ENCODE data around the gene PPP1R14C.
A peak's percentile ranks its signal among the peaks of the same experiment; 100 is the strongest.

PPP1R14C gene

DNA sequence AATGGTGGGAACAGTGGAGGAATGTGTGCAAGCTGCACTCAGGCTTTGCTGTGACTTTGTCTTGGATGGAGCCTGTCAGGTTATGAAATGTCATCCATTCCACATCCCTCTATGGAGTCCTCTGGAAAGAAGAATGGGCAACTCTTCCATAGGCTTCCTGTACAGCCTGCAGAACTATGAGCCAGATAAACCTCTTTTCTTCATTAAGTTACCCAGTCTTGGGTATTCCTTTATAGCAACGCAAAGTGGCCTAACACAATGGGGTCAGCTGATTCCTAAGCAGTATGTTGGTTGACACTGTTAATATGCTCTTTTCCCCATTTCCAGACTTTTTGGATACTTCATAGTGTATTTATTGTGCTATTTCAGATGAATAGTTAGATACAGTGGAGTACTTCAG lies 150.2 kb downstream of the PPP1R14C start:
- H3K27ac ChIP-seq: no peak overlapping the region
- POLR2A ChIA-PET (ENCODE audit: low non-redundant PET): no interaction called here
- TF ChIP-seq, protein P1, sequence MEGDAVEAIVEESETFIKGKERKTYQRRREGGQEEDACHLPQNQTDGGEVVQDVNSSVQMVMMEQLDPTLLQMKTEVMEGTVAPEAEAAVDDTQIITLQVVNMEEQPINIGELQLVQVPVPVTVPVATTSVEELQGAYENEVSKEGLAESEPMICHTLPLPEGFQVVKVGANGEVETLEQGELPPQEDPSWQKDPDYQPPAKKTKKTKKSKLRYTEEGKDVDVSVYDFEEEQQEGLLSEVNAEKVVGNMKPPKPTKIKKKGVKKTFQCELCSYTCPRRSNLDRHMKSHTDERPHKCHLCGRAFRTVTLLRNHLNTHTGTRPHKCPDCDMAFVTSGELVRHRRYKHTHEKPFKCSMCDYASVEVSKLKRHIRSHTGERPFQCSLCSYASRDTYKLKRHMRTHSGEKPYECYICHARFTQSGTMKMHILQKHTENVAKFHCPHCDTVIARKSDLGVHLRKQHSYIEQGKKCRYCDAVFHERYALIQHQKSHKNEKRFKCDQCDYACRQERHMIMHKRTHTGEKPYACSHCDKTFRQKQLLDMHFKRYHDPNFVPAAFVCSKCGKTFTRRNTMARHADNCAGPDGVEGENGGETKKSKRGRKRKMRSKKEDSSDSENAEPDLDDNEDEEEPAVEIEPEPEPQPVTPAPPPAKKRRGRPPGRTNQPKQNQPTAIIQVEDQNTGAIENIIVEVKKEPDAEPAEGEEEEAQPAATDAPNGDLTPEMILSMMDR (conservative IDR thresholded peaks at IDR 0.05; ENCODE audit: low read depth): no peak
- CTCF ChIA-PET: interaction anchor here (2.1 kb wide), 1 partner anchor 42 kb away, joined by 4 read pairs; no protein-coding TSS in a partner anchor
- DNase-seq (ENCODE audit: low spot score): no peak

DNA sequence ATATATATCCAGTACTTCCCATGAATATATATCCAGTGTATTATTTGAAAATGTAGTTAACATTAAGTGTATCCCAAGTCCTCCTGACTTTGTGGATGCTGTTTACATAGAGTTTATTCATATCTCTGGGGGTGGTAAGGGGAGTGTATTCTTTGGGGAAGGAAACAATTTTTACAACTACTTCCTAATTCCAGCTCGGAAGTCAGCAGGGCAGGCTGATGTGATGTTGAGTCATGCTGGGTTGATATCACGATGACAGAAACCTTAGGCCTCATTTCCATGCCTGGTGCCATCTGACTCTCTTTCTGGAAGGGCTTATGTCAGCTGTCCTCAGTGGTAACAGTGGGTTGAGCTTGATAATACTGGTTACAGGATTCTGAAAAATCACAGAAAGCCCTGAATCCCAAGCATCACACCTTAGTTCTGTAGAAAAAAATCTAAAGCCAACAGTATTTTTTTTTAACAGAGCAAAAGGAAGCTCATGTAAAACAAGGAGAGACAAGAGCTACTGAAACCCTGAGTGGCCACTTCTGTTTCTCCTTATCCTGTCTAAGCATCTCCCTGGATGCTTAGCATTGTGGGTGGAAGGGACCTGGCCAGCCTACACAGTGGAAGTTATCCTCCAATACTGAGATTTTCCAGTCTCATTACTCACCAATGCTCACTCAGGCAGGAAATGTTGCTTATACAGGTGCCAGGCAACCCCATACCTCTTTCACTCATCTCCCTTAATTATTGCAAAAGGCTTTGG lies 150.8 kb downstream of the PPP1R14C start:
- POLR2A ChIA-PET (ENCODE audit: low non-redundant PET): interaction anchor here (0.6 kb wide), 1 partner anchor 81 kb away, joined by 3 read pairs; no protein-coding TSS in a partner anchor
- CTCF ChIA-PET: interaction anchor here (0.6 to 2.1 kb wide), 2 partner anchors 41 to 222 kb away, joined by 4 to 5 read pairs; no protein-coding TSS in a partner anchor
- H3K27ac ChIP-seq: peak overlapping the region; percentile 53
- TF ChIP-seq, protein P1 (conservative IDR thresholded peaks at IDR 0.05; ENCODE audit: low read depth): no peak
- peak; percentile 60 for DNase-seq (ENCODE audit: low spot score)

DNA sequence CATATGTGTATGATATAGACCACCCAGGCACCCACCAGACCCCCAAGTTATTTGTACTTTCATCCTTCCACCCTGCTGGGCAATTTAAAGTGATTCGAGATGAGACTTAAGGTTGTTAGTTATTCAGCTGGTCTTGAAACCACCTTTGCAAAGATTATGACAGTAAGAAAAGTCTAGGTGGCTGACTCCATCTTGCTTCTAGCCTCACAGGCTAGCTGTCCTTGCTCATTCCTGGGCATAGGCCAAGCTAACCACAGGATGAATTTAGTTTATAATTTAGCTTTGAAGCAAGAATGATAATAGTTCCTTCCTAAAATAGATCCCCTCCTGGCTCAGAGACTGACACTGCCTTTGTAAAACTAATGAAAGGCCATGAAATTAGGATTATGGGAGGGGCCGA lies 154.0 kb downstream of the PPP1R14C start:
- ChIA-PET POLR2A (ENCODE audit: low non-redundant PET) (interaction anchor here (1.0 kb wide), 1 partner anchor 28 kb away, joined by 3 read pairs; no protein-coding TSS in a partner anchor), CTCF (interaction anchor here (0.6 kb wide), 1 partner anchor 32 kb away, joined by 3 read pairs; no protein-coding TSS in a partner anchor)
- peak overlapping the region; percentile 75 for H3K27ac ChIP-seq
- TF ChIP-seq, protein P1 (conservative IDR thresholded peaks at IDR 0.05; ENCODE audit: low read depth): no peak
- DNase-seq (ENCODE audit: low spot score): no peak

DNA sequence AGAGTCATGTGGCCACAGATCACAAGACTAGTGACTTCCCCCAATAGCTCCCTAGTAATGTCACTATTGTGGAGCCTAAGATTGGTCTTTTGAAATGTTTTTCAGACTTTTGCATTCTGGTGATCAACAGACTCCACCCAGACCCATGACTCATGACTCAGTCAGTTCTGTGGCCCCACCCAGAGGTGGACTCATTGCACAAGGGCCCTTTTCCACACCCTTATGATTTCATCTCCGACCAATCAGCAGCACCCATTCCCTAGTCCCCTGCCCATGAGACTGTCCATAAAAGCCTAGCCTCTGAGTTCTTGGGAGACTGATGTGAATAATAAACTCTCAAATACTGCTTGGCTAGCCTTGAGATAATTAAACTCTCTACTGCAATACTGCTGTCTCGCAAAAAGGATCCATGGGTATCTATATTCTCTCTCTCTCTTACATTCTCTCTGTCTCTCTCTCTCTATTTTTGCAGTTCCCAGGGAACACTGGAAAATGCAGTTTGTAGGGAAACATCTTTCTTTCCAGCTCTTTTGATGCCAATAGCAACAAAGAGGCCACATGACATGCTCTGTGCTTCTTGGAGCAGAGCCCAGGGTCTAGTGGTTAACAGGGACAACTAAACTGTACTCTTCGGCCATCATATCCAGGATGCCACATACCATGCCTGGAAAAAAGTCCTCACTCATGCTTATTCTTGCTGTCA lies 154.6 kb downstream of the PPP1R14C start:
- POLR2A ChIA-PET (ENCODE audit: low non-redundant PET): interaction anchor here (1.0 kb wide), 1 partner anchor 27 kb away, joined by 3 read pairs; no protein-coding TSS in a partner anchor
- peak; percentile 94 for DNase-seq (ENCODE audit: low spot score)
- CTCF ChIA-PET: interaction anchor here (0.8 to 1.1 kb wide), 2 partner anchors 97 to 216 kb away, joined by 3 to 4 read pairs; no protein-coding TSS in a partner anchor
- TF ChIP-seq, protein P1 (conservative IDR thresholded peaks at IDR 0.05; ENCODE audit: low read depth): no peak
- peak overlapping the region; percentile 75 for H3K27ac ChIP-seq

GRCh38 chr6:150298030-150298380 lies 155.2 kb downstream of the PPP1R14C start:
- peak; percentile 68 for DNase-seq (ENCODE audit: low spot score)
- POLR2A ChIA-PET (ENCODE audit: low non-redundant PET): no interaction called here
- CTCF ChIA-PET: interaction anchor here (0.8 to 1.1 kb wide), 2 partner anchors 97 to 217 kb away, joined by 3 to 4 read pairs; no protein-coding TSS in a partner anchor

DNA sequence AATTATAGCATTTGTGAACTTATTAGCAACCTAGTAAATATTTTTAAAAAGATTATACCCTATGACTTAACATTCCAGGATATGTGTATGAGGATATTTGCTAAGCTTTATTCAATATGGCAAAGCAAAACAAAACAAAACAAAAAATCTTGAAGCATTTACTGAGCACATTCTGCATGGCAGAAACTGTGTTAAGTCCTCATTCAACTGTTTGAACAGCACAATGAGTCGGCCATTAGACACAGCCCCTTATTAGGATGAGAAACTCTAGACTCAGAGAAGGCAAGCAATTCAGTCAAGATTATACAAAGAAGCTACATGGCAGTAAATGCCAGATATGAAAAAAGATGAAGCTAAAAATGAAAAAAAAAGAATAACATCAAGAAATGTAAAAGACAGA lies 155.8 kb downstream of the PPP1R14C start:
- no peak for DNase-seq (ENCODE audit: low spot score)
- TF ChIP-seq, protein P1 (conservative IDR thresholded peaks at IDR 0.05; ENCODE audit: low read depth): no peak
- ChIA-PET POLR2A (ENCODE audit: low non-redundant PET) (no interaction called here), CTCF (interaction anchor here (0.9 to 1.1 kb wide), 2 partner anchors 36 to 218 kb away, joined by 3 to 4 read pairs; no protein-coding TSS in a partner anchor)
- H3K27ac ChIP-seq: peak overlapping the region; percentile 46

More at GRCh38 chr6:150298030-150298380, 155.2 kb downstream of the PPP1R14C start:
- peak overlapping the region; percentile 75 for H3K27ac ChIP-seq
- TF ChIP-seq, protein P1 (conservative IDR thresholded peaks at IDR 0.05; ENCODE audit: low read depth): no peak

Data from RWPE1 (cell line).